ENCODE results near the gene CDH23.
A peak's percentile ranks its signal among the peaks of the same experiment; 100 is the strongest.

The CDH23 gene

GRCh38 chr10:71743089-71743838 is 346.5 kb downstream of the CDH23 start:
- no peak for DNase-seq (ENCODE audit: low spot score)

GRCh38 chr10:71743866-71744265 is 347.1 kb downstream of the CDH23 start:
- DNase-seq (ENCODE audit: low spot score) = no peak

- DNase-seq (ENCODE audit: low spot score) = no peak
Measured at GRCh38 chr10:71744897-71745663, 348.4 kb downstream of the CDH23 start.

- no peak for DNase-seq (ENCODE audit: low spot score)
Measured at GRCh38 chr10:71745664-71746250, 349.0 kb downstream of the CDH23 start.

- DNase-seq (ENCODE audit: low spot score) = no peak
Measured at GRCh38 chr10:71746344-71747037, 349.8 kb downstream of the CDH23 start.

GRCh38 chr10:71747039-71747531 is 350.4 kb downstream of the CDH23 start:
- no peak for DNase-seq (ENCODE audit: low spot score)

GRCh38 chr10:71747551-71748523 is 351.1 kb downstream of the CDH23 start:
- DNase-seq (ENCODE audit: low spot score) = no peak

- peak; percentile 94 for DNase-seq (ENCODE audit: low spot score)
Measured at GRCh38 chr10:71748671-71749191, 352.0 kb downstream of the CDH23 start.

- no peak for DNase-seq (ENCODE audit: low spot score)
Measured at GRCh38 chr10:71749396-71749795, 352.7 kb downstream of the CDH23 start.

GRCh38 chr10:71750124-71750841 is 353.6 kb downstream of the CDH23 start:
- DNase-seq (ENCODE audit: low spot score) = no peak

GRCh38 chr10:71750986-71751385 is 354.3 kb downstream of the CDH23 start:
- no peak for DNase-seq (ENCODE audit: low spot score)

GRCh38 chr10:71751515-71752224 is 354.9 kb downstream of the CDH23 start:
- DNase-seq (ENCODE audit: low spot score) = no peak

- no peak for DNase-seq (ENCODE audit: low spot score)
Measured at GRCh38 chr10:71752391-71753090, 355.8 kb downstream of the CDH23 start.

- DNase-seq (ENCODE audit: low spot score) = no peak
Measured at GRCh38 chr10:71753091-71753959, 356.6 kb downstream of the CDH23 start.

- DNase-seq (ENCODE audit: low spot score) = no peak
Measured at GRCh38 chr10:71753960-71754505, 357.3 kb downstream of the CDH23 start.

- DNase-seq (ENCODE audit: low spot score) = no peak
Measured at GRCh38 chr10:71754562-71754961, 357.8 kb downstream of the CDH23 start.

GRCh38 chr10:71755179-71755879 is 358.6 kb downstream of the CDH23 start:
- no peak for DNase-seq (ENCODE audit: low spot score)

Measured in activated CD4-positive, alpha-beta T cell treated with anti-CD3 and anti-CD28 coated beads, Interleukin-2, Interleukin-4, amounts not matched to agents 100 ng/mL and 50 ng/mL, durations not matched to agents 16 hours and 8 hours (primary cell).